SK-N-MC (cell line): Measurements from ENCODE around the gene ZNF320.

ENCODE experiments used
- EZH2 ChIP-seq: fragments of 200-600 bp; sonication (generic); IDR thresholded peaks from one replicate; pipeline ENCODE4 v1.6.1; 2017; ENCODE audit warnings: antibody characterized with exemption
- POLR2AphosphoS5 ChIP-seq: IDR thresholded peaks from 2 replicates; pipeline ENCODE4 v1.6.1; 2012; ENCODE audit warnings: mild to moderate bottlenecking, low read depth, low read length, borderline replicate concordance

- TF ChIP-seq POLR2AphosphoS5 (no peak), EZH2 (no peak)
Measured at GRCh38 chr19:52889076-52889475, 8.4 kb downstream of the ZNF320 start.
